IMR-90 (cell line): Measurements from ENCODE around the gene MAN2A2.
"Not testable (repeated sequence)": the region's sequence is repeated elsewhere in the genome, so short reads cannot be mapped to it uniquely, and the experiment has no call there.

Experiments used
- CEBPB ChIP-seq: IDR thresholded peaks from 2 replicates; pipeline ENCODE4 v1.6.1; 2012; ENCODE audit warnings: low read depth, low read length, improper control_type of control experiment
- CHD1 ChIP-seq: IDR thresholded peaks from 2 replicates; pipeline ENCODE4 v1.6.1; 2012; ENCODE audit warnings: low read depth, low read length, improper control_type of control experiment
- CTCF ChIP-seq: conservative IDR thresholded peaks from 2 replicates; pipeline ENCODE4 v1.5.1; 2012; ENCODE audit warnings: mild to moderate bottlenecking, low read depth, low read length, improper control_type of control experiment
- FOS ChIP-seq: fragments of 150-350 bp; IDR thresholded peaks from 2 replicates; pipeline ENCODE4 v1.6.1; 2016; ENCODE audit warnings: low read depth, low read length
- MAFK ChIP-seq: IDR thresholded peaks from 2 replicates; pipeline ENCODE4 v1.6.1; 2012; ENCODE audit warnings: low read depth, low read length, improper control_type of control experiment
- MAZ ChIP-seq: IDR thresholded peaks from 2 replicates; pipeline ENCODE4 v1.6.1; 2012; ENCODE audit warnings: low read depth, mild to moderate bottlenecking, low read length, improper control_type of control experiment, moderate library complexity, borderline replicate concordance
- POLR2A ChIP-seq: IDR thresholded peaks from 2 replicates; pipeline ENCODE4 v1.6.1; 2012; ENCODE audit warnings: mild to moderate bottlenecking, low read depth, low read length
- RAD21 ChIP-seq: IDR thresholded peaks from 2 replicates; pipeline ENCODE4 v1.6.1; 2012; ENCODE audit warnings: low read length, improper control_type of control experiment
- RCOR1 ChIP-seq: IDR thresholded peaks from 2 replicates; pipeline ENCODE4 v1.6.1; 2012; ENCODE audit warnings: mild to moderate bottlenecking, low read length, improper control_type of control experiment; ENCODE audit not compliant: insufficient replicate concordance
- SMC3 ChIP-seq: fragments of 150-350 bp; IDR thresholded peaks from 2 replicates; pipeline ENCODE4 v1.6.1; 2016; ENCODE audit warnings: low read depth, mild to moderate bottlenecking, antibody characterized with exemption, low read length, moderate library complexity

GRCh38 chr15:90926766-90927165, 23.7 kb downstream of the MAN2A2 start:
- not testable (repeated sequence) for TF ChIP-seq CTCF, POLR2A, SMC3, MAFK, MAZ, CEBPB, FOS, RAD21, CHD1, RCOR1
